Stromal cell of bone marrow (primary cell): ENCODE results near the gene SPINK8.
"Not testable (repeated sequence)": the region's sequence is repeated elsewhere in the genome, so short reads cannot be mapped to it uniquely, and the experiment has no call there.

ENCODE experiments used
- DNase-seq: peaks from one replicate; pipeline ENCODE4 v3.0.0-alpha.2; 2012; ENCODE audit warnings: low read depth

Gene SPINK8

DNA sequence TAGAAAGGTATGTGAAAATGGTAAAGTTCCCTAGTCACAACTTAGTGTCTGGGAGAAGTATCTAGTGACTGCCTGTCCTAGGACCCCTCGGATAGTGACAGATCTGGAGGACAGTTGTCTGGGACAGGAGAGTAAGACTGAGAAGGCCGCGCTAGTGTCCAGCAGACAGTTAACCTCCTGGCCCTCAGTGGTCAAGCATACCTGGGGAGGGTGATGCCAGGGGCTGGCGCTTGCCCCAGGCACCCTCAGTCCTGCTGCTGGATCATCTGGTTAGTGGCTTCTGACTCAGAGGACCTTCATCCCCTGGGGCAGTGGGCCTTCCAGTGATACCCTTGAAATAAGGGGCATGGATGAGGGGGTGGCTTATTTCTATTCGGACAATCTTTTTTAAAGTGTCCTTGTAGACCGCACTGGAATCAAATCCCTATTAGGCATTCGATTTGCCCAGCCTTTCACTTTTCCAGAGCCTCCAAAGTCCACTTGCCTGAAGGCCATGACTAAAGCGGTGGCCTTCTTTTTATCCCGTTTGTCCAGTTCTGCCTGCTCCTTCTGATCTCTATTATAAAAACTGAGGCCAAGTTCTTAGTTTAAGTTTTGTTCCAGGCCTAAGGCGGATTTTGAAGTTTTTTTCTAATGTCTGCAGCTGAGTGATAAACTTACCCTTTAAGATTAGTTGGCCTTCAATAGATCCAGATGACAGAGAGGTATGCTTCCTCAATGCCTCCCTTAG, 1.6 kb downstream of the SPINK8 start:
- not testable (repeated sequence) for DNase-seq

DNA sequence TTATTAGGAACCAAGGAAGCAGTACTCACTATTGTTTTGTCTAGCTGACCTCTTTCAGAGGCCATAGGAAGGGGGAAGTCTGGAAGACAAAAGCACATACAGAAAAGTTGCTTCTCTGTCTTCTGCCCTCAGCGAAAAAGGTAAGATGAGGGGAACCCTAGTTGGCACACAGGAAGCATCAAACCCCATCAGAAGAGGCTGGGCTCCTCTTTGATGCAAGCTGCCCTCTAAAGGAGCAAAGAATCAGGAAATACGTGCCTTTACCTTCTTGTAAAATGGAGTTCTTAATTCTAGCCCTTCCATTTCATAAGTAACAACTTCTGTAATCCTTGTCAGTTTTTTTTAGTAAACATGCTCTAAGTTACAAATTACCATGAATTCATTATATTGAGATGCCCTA, 12.5 kb downstream of the SPINK8 start:
- no peak for DNase-seq

DNA sequence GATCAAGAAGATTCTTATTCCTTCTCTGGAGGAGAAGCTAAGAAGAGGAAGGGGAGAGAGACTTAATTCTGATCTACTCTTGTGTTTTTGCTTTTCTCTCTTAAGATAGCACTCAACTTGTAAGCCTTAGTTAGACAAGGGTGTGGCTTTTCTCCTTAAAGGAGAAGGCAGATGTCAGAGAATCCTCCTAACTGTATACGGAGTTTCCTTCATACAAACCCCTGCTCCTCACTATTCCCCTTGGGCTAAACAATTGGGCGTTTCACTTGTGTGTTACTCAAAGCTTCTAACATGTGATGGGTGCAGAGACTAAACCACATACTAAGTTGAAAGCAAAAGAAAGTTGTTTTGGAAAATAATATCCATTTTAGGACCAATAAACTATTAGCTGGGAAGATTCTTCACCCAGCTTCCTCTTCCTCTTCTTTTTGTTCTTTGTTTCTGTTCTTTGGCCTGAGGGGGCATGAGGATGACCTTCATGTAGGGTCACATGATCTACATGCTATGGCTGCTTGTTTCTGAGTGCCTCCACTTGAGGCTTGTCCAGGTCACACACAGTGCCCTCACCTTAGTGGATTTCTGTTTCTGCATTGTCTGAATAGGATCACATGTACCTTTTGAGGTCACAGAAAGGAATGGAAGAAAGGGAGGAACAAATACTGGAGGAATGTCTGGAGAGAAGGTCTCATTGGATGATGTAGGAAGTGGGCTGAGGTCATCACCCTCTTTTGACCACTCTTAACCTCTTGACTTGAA, 14.6 kb downstream of the SPINK8 start:
- DNase-seq: no peak

DNA sequence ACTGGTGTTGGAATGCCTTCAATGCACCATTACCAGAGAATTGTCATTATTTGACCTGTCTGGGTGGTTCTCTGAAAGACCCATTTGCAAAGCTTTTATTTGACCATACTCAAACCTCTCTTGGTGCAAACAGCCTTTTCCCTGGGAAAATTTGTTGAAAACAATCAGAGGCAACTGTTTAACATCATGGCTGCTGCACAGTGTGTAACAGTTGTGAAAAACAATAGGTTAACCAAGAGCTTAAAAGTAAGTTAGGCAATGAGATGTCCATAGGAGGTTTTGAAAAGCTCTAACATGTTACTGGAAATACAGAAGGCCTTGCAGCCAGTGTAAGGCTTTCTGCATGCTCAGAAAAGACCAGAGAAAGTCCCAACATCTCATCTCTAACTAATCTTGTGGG, 18.9 kb downstream of the SPINK8 start:
- no peak for DNase-seq

DNA sequence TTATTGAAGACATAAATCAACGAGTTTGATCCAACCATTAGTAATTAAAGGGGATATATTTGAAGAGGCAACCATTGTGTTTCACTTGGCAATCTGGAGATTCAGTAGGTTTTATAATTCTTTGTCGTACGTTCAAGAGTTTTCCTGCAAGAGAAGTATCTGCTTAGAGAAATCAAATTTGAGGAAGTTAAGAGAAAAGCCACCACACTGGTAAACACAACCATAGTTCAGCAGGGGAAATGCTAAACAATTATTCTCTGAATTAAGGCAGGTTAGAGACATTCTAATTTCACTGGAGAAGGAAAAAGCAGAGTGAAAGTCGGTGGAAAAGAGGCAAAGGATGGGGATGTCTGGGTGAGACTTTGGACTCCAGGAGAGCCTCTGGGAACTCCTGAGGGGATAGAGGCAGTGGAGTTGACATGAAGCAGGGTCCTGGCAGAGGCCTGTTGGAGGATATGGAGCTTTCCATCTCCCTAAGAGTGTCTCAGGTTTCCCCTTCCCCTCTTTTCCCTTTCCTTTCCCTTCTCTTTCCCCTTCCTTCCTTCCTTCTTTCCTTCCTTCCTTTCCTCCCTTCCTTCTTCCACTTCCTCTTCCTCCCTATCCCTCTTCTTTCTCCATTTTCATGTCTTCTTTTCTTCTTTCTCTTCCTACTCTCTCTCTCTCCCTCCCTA, 26.5 kb downstream of the SPINK8 start:
- DNase-seq: no peak

DNA sequence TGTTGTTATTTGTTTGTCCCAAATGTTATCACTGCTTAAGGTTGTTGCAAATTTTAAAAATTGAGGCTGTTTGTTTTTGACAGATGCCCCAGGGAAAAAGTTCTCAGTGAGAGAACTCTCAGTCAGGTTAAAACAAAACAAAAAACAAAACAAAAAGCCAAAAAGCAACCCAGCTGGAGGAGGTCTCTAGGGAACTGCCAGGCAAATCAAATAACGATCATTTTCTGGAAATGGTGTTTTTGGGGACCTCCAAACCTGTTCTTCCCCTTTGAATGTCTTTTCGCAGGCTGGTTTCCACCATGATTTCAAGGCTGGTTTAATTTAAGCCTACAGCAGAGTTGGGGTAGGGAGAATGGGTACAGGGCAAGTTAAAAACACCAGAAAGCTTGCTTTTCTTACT, 27.2 kb downstream of the SPINK8 start:
- no peak for DNase-seq

DNA sequence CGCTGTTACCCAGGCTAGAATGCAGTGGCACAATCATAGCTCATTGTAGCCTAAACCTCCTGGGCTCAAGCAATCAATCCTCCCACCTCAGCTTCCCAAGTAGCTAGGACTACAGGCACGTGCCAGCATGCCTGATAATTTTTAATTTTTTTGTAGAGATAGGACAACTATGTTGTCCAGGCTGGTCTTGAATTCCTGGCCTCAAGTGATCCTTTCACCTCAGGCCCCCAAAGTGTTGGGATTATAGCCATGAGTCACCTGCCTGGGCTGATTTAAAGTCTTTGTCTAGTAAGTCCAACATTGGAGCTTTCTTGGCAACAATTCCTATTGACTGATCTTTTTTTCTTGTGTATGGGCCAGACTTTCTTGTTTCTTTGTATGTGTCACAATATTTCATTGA, 28.1 kb downstream of the SPINK8 start:
- no peak for DNase-seq

DNA sequence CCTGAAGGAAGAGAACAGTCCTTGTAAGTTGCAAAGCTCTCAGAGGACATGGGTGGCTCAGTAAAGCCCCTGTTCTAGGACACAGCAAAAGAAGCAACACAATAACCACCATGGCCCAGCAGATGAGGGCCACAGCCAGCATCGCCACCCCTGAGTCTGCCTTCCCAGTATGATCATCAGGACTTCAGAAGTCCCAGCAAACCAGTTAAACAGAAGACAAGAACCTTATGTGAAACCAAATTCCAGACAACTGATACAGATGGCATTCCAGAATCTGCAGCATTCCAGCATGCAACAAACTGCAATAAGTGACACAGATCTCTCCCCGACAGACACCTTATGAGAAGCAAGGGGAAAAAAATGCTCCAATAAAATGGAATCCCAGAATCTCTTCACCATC, 30.4 kb downstream of the SPINK8 start:
- no peak for DNase-seq

DNA sequence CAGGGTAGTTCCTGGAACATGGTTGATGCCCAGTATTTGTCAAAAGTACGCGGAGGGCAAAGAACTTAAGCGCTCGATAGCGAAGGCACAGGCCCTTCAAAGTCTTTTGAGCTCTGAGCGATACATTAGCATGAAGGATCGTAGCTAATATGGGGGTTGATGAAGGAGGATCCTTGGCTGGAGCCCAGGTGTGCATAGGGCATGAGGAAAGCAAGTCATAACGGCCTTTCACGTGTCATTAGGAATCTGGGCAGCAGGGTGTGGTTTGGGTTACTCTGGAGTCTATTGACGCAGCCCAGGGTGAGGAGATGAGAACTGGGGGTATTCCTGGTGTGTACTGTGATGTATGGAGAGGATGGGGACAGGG, 31.7 kb downstream of the SPINK8 start:
- no peak for DNase-seq

DNA sequence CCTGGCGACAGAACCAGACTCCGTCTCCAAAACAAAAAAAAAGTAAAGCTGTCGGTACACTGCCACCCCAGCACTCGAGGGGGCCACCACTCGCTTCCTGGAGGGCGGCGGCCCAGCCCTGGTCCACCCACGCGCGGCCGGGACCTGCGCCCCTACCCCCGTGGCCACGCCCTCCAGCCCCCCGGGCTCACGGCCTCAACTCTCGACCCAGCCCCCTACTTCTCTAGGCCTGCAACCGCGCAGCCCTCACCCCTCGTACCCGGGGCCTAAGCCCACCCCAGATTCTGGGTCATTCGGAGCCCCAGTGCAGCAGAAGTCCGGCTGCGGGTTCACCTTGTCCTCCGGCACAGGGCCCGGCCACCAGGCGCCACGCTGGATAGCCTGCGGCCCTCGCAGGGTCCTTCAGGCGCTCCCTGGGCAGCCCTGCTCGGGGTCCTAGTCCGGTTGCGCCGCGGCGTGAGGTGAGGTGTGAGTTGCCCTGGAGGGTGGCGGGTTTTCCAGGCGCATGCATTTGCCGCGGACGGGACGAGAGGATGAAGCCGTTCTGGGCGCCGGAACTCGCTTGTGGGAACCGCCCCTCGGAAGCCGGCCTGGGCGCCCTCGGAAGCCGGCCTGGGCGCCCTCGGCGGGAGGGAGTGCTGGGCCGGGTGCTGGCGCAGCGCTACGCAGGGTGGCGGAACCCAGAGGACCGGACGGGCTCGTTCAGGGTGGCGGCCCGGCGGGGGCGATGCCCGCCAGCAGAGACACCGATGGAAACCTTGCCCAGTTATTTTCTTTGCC, 32.3 kb downstream of the SPINK8 start, which contains the start of gene NME6:
NME6 (minus strand) TSS at position 348 of the 780 bp plus-strand sequence.
- peak; percentile 67 for DNase-seq

DNA sequence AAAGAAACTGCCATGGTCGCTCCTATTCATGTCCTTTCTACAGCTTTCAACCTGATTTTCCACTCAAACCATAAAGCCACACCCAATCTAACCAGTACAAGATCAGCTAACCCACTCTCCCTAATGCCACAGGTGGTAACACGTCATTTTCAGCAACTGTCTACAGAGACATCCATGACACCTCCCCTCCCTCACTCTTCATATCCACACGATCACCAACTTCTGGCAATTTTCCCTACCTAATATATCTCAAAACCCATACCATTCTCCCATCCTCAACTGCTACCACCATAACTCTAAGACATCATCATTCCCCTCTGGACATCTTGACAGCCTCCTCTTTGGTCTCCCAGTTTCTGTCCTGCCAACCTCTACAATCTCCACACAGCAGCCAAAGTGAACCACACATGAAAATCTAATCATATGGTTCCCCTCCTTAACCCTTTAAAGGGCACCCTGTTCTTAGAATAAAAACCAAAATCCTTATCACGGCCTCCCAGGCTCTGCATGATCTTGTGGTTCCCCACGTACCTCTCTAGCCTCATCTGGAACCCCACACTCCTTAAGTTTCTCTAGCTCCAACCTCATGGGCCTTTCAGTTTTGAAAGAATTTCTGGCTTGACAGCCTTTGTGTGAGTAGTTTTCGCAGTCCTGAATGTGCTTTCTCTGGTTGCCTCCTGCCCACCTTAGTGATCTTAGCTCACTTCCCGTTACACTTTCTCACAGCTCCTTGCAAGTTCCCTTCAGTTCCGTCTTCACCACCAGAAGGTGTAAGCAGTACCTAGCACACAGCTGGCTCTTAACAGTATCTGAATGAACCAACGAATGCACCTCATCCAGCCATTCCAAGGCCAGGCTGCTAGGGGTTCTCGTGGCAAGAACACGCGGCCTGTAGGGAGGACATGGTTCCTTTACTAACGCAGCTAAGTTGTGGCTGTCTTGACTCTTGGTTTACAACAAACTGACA, 33.4 kb downstream of the SPINK8 start:
- no peak for DNase-seq

DNA sequence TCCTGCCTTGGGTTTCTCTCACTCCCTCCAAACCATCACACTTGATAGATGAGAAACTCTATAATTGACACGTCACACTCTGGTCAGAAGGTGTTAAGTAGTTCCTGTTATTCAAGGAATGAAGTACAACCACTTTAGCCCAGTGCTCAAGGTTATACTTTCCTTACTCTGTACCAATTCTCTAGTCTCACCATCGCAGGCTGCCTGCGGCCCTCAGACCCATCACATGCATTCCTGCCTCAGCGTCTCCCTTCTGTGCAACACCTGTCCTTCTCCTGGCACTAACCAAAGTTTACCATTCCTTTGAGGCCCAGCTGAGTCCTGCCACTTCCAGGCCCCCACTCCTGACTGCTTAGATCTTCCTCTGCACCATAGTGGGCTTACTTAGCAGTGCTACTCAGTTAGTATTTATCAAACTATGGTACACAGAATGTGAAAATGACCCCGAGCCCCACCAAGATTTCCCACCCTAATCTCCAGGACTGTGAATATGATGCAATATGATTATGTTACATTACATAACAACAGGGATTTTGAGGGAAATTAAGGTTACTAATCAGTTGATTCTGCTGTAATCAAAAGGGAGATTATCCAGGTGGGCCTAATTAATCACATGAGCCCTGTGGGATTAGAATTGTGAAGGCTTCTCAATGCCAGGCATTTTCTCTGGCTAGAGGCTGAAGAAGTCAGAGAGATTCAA, 36.2 kb downstream of the SPINK8 start:
- DNase-seq: no peak

DNA sequence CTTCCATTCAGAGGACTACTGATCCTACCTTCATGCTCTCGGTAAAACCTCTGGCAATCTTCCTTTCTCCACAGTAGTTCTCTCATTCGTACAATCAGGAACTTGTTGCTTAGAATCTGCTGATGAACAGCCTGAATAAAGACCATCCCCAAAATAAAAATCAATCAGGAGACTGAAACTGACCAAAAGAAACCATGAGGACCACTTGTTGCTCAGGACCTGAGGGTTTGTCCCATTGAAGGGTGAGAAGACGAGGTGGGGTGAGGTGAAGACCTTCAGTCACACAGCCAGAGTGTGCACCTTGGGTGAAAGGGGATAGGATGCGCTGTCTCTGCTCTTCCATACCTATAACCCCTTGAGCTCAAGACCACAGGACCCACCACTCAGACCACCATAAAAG, 36.8 kb downstream of the SPINK8 start:
- DNase-seq: no peak

DNA sequence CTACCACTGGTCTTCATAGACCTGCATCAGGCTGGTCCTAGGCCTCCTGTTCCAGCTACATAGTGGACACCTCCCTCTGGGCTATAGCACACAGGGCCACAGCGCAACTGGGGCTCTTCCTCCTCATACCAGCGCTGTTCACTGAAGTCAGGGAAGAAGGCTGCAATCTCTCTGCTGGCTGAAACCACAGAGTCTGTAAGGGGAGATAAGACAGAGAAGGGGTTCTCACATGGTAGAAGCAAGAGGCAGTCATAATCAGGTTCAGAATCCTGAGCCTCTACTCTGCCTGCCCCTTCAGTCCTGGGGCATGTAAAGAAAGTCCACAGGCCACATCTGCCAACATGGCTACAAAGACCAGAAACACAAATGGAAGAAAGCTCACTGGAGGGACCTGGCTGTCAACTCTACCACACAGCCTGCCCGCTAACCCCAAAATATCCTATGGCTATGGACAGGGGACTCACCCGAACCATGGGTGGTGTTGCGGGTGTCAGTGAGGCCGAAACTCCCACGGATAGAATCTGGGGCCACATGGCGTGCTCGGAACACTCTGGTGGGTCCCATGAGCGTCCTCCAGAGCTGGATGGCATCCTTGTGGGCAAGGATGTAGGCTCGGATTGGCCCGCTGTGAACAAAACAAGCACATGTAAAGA, 38.7 kb downstream of the SPINK8 start:
- no peak for DNase-seq

DNA sequence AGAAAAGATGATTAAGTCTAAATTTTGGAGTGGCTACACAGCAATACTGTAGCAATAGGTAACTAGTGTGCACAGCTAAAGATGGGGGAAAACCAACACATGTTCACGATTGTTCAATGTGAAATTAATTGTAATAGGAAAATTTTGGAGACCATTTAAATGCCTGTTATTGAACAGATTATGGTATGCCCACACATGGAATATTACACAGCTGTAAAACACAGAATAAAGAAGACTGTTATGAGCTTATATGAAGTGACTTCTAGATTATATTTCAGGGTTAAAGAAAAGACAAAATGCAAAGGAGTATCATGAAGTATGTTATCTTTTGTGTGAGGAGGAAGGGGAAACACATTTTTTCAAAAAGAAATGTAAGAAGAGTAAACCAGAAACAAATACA, 43.8 kb downstream of the SPINK8 start:
- DNase-seq: no peak

DNA sequence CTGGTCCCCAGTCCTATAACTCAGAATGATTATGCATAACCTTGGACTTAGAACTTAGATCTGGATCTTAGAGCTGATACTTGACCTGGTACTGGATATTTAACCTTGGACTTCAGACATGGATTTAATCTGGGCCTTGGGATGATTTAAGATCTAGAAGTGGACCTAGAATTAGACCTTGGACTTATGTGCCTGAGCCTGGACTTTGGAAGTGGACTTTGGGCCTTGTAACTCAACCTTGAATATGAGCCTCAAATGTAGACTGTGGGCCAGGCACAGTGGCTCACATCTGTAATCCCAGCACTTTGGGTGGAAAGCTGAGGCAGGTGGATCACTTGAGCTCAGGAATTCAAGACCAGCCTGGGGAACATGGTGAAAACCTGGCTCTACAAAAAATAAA, 46.4 kb downstream of the SPINK8 start:
- no peak for DNase-seq

DNA sequence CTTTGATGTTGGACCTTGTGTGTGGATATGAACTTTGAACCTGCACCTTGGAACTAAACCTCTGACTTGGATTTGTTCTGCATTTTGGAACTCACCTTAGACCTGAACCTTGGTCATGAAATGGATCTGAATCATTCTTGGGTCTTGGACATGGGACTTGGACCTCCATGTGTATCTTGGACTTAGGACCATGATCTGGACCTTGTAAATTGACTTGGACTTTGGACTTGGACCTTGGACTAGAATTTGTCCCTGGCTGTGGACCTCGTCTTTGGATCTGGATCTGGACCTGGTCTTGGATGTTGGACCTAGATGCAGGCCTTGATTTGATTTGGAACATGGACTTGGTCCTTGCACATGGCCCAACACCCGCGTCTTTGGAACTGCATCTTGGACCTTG, 47.2 kb downstream of the SPINK8 start:
- no peak for DNase-seq

DNA sequence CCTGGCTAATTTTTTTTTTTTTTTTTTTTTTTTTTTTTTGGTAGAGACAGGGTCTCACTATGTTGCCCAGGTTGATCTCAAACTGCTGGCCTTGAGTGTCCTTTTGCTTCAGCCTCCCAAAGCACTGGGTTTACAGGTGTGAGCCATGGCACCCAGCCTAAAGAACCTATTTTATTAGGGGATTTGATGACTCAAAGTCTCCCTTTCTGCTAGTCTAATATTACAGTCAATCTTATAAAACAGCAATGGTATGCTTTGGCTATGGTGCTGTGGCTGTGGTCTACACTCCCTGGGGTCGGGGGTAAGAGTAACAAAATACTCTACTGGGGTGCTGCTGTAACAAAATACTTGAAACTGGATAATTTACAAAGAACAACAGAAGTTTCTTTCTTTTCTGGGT, 47.8 kb downstream of the SPINK8 start:
- no peak for DNase-seq

DNA sequence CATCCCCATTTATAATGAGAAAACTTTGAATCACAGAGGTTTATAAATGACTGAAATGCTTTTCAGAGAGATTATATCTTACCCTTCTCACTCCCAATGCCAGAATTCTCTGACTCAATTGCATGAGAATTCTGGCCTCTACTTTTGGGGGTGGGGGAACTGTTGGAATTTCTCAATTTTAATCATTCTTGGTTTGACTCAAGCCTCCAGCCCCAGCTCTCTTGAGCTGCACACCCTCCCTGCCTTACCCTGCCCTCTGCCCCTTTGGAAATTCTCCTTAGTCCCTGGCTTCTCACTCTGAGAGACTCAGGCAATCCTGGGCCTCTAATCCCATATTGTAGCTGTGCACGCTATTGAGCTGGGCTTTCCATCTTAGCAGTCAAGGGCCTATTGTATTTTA, 48.3 kb downstream of the SPINK8 start:
- no peak for DNase-seq

DNA sequence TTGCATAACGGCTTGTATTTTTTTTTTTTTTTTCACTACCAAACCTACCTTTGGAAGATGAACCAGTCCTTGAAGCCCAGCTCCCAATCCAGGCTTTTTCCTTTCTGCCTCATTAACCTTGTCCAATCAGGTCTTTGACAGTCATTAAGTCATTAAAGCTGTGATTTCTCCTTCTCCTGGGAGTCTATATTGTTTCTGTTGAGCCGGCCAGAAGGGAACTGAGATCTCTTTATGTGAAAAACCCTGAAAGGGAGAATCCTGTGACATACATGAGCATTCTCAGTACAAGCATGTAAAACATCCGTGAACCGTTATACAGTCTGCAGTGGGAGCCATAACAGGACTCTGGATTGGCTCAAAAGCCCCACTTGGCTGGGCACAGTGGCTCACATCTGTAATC, 52.6 kb downstream of the SPINK8 start:
- DNase-seq: no peak
